ENCODE measurements around the gene SLC1A4.
"Not testable (repeated sequence)": the region's sequence is repeated elsewhere in the genome, so short reads cannot be mapped to it uniquely, and the experiment has no call there.

SLC1A4 gene

GRCh38 chr2:65032019-65032975 is 43.1 kb downstream of the SLC1A4 start:
- Histone ChIP-seq H3K4me1 (ENCODE audit: control insufficient read depth in 2 of 2, insufficient read depth in 1 of 2, low read depth in 1 of 2, low read length in 2 of 2) (peaks cover 3 to 7% of the 10 kb centered on the region in 2 donors), H3K4me3 (ENCODE audit: low read length in 2 of 2) (no peak overlapping the region), H3K18ac (ENCODE audit: low read length) (peak overlapping the region; percentile 20), H3K9me3 (replicated peaks in 1 of 2; ENCODE audit: control insufficient read depth in 2 of 2, insufficient read depth in 1 of 2, low read depth in 1 of 2, low read length in 2 of 2) (no peaks in the 10 kb centered on the region), H3K4me2 (ENCODE audit: insufficient read depth, low read length, poor library complexity, severe bottlenecking) (no peak overlapping the region), H3K27me3 (ENCODE audit: control insufficient read depth in 3 of 3, insufficient read depth in 3 of 3, low read depth in 1 of 3, low read length in 3 of 3) (no peaks in the 10 kb centered on the region), H2BK12ac (ENCODE audit: low read length) (no peak overlapping the region), H3K27ac (replicated peaks; ENCODE audit: low read length) (no peak overlapping the region), H2BK5ac (ENCODE audit: low read length) (no peak overlapping the region), H2BK120ac (ENCODE audit: low read depth, low read length) (no peak overlapping the region), H3K23ac (ENCODE audit: low read depth, low read length, poor library complexity) (peak overlapping the region; percentile 73), H2AFZ (ENCODE audit: low read length) (no peak overlapping the region), H2AK5ac (ENCODE audit: low read depth, low read length) (no peak overlapping the region), H3K79me1 (ENCODE audit: low read depth, low read length) (no peaks in the 10 kb centered on the region), H3K4ac (ENCODE audit: low read length) (no peak overlapping the region), H4K8ac (ENCODE audit: low read depth, low read length) (no peak overlapping the region), H4K91ac (ENCODE audit: low read depth, low read length, poor library complexity) (no peak overlapping the region), H3K9ac (ENCODE audit: low read depth, low read length, poor library complexity) (no peak overlapping the region), H2BK15ac (ENCODE audit: low read length) (no peak overlapping the region), H3K36me3 (replicated peaks in 1 of 2; ENCODE audit: control insufficient read depth in 2 of 2, insufficient read depth in 2 of 2, low read length in 2 of 2) (no peaks in the 10 kb centered on the region), H3K14ac (ENCODE audit: low read length) (no peak overlapping the region)
- WGBS, 2 donors (ENCODE audit: extremely low coverage in 2 of 2, insufficient read length in 2 of 2, insufficient replicate concordance in 1 of 2) = no CpG with 5 or more reads among the region's 13 CpGs
- DNase-seq (ENCODE audit: low spot score) = no peak

- Histone ChIP-seq H3K27me3 (ENCODE audit: control insufficient read depth in 3 of 3, insufficient read depth in 3 of 3, low read depth in 1 of 3, low read length in 3 of 3) (no peaks in the 10 kb centered on the region), H2BK15ac (ENCODE audit: low read length) (no peak overlapping the region), H3K27ac (replicated peaks; ENCODE audit: low read length) (no peak overlapping the region), H3K18ac (ENCODE audit: low read length) (no peak overlapping the region), H4K8ac (ENCODE audit: low read depth, low read length) (no peak overlapping the region), H2AFZ (ENCODE audit: low read length) (no peak overlapping the region), H2BK5ac (ENCODE audit: low read length) (no peak overlapping the region), H3K14ac (ENCODE audit: low read length) (no peak overlapping the region), H3K4me3 (ENCODE audit: low read length in 2 of 2) (no peak overlapping the region), H3K79me1 (ENCODE audit: low read depth, low read length) (no peaks in the 10 kb centered on the region), H3K36me3 (replicated peaks in 1 of 2; ENCODE audit: control insufficient read depth in 2 of 2, insufficient read depth in 2 of 2, low read length in 2 of 2) (no peaks in the 10 kb centered on the region), H3K4me1 (ENCODE audit: control insufficient read depth in 2 of 2, insufficient read depth in 1 of 2, low read depth in 1 of 2, low read length in 2 of 2) (peaks cover 7% of the 10 kb centered on the region in 2 donors), H2BK120ac (ENCODE audit: low read depth, low read length) (no peak overlapping the region), H3K9ac (ENCODE audit: low read depth, low read length, poor library complexity) (no peak overlapping the region), H2BK12ac (ENCODE audit: low read length) (no peak overlapping the region), H3K23ac (ENCODE audit: low read depth, low read length, poor library complexity) (no peak overlapping the region), H3K9me3 (replicated peaks in 1 of 2; ENCODE audit: control insufficient read depth in 2 of 2, insufficient read depth in 1 of 2, low read depth in 1 of 2, low read length in 2 of 2) (no peaks in the 10 kb centered on the region), H2AK5ac (ENCODE audit: low read depth, low read length) (no peak overlapping the region), H3K4me2 (ENCODE audit: insufficient read depth, low read length, poor library complexity, severe bottlenecking) (no peak overlapping the region), H3K4ac (ENCODE audit: low read length) (no peak overlapping the region), H4K91ac (ENCODE audit: low read depth, low read length, poor library complexity) (no peak overlapping the region)
- WGBS, 2 donors (ENCODE audit: extremely low coverage in 2 of 2, insufficient read length in 2 of 2, insufficient replicate concordance in 1 of 2) = no CpG with 5 or more reads among the region's 4 CpGs
- DNase-seq (ENCODE audit: low spot score) = no peak
Measured at GRCh38 chr2:65033178-65033577, 44.0 kb downstream of the SLC1A4 start.

- not testable (repeated sequence) for H2BK12ac ChIP-seq (ENCODE audit: low read length); H3K23ac ChIP-seq (ENCODE audit: low read depth, low read length, poor library complexity); H4K8ac ChIP-seq (ENCODE audit: low read depth, low read length); H2BK15ac ChIP-seq (ENCODE audit: low read length); H2BK120ac ChIP-seq (ENCODE audit: low read depth, low read length); H3K36me3 ChIP-seq (replicated peaks in 1 of 2; ENCODE audit: control insufficient read depth in 2 of 2, insufficient read depth in 2 of 2, low read length in 2 of 2); H3K9me3 ChIP-seq (replicated peaks in 1 of 2; ENCODE audit: control insufficient read depth in 2 of 2, insufficient read depth in 1 of 2, low read depth in 1 of 2, low read length in 2 of 2); H2AFZ ChIP-seq (ENCODE audit: low read length); H3K27me3 ChIP-seq (ENCODE audit: control insufficient read depth in 3 of 3, insufficient read depth in 3 of 3, low read depth in 1 of 3, low read length in 3 of 3); H3K79me1 ChIP-seq (ENCODE audit: low read depth, low read length); H3K4me1 ChIP-seq (ENCODE audit: control insufficient read depth in 2 of 2, insufficient read depth in 1 of 2, low read depth in 1 of 2, low read length in 2 of 2); H3K4me2 ChIP-seq (ENCODE audit: insufficient read depth, low read length, poor library complexity, severe bottlenecking); H3K4ac ChIP-seq (ENCODE audit: low read length); H3K27ac ChIP-seq (replicated peaks; ENCODE audit: low read length); H3K9ac ChIP-seq (ENCODE audit: low read depth, low read length, poor library complexity); H3K14ac ChIP-seq (ENCODE audit: low read length); DNase-seq (ENCODE audit: low spot score); H4K91ac ChIP-seq (ENCODE audit: low read depth, low read length, poor library complexity); H3K4me3 ChIP-seq (ENCODE audit: low read length in 2 of 2); H2BK5ac ChIP-seq (ENCODE audit: low read length); H2AK5ac ChIP-seq (ENCODE audit: low read depth, low read length); H3K18ac ChIP-seq (ENCODE audit: low read length)
- WGBS, 2 donors (ENCODE audit: extremely low coverage in 2 of 2, insufficient read length in 2 of 2, insufficient replicate concordance in 1 of 2) = no CpG with 5 or more reads among the region's 4 CpGs
Measured at GRCh38 chr2:65033667-65034066, 44.5 kb downstream of the SLC1A4 start.

- Histone ChIP-seq H3K23ac (ENCODE audit: low read depth, low read length, poor library complexity) (no peak overlapping the region), H2BK5ac (ENCODE audit: low read length) (no peak overlapping the region), H3K4ac (ENCODE audit: low read length) (no peak overlapping the region), H3K36me3 (replicated peaks in 1 of 2; ENCODE audit: control insufficient read depth in 2 of 2, insufficient read depth in 2 of 2, low read length in 2 of 2) (peaks cover 3 to 5% of the 10 kb centered on the region in 2 donors), H2BK12ac (ENCODE audit: low read length) (no peak overlapping the region), H4K8ac (ENCODE audit: low read depth, low read length) (no peak overlapping the region), H3K18ac (ENCODE audit: low read length) (no peak overlapping the region), H3K9me3 (replicated peaks in 1 of 2; ENCODE audit: control insufficient read depth in 2 of 2, insufficient read depth in 1 of 2, low read depth in 1 of 2, low read length in 2 of 2) (no peaks in the 10 kb centered on the region), H4K91ac (ENCODE audit: low read depth, low read length, poor library complexity) (no peak overlapping the region), H3K4me1 (ENCODE audit: control insufficient read depth in 2 of 2, insufficient read depth in 1 of 2, low read depth in 1 of 2, low read length in 2 of 2) (peaks cover 7% of the 10 kb centered on the region in 2 donors), H3K27ac (replicated peaks; ENCODE audit: low read length) (no peak overlapping the region), H3K4me2 (ENCODE audit: insufficient read depth, low read length, poor library complexity, severe bottlenecking) (no peak overlapping the region), H2AFZ (ENCODE audit: low read length) (no peak overlapping the region), H3K79me1 (ENCODE audit: low read depth, low read length) (no peaks in the 10 kb centered on the region), H2BK15ac (ENCODE audit: low read length) (no peak overlapping the region), H3K27me3 (ENCODE audit: control insufficient read depth in 3 of 3, insufficient read depth in 3 of 3, low read depth in 1 of 3, low read length in 3 of 3) (no peaks in the 10 kb centered on the region), H3K9ac (ENCODE audit: low read depth, low read length, poor library complexity) (no peak overlapping the region), H3K4me3 (ENCODE audit: low read length in 2 of 2) (no peak overlapping the region), H3K14ac (ENCODE audit: low read length) (no peak overlapping the region), H2BK120ac (ENCODE audit: low read depth, low read length) (no peak overlapping the region), H2AK5ac (ENCODE audit: low read depth, low read length) (no peak overlapping the region)
- no peak for DNase-seq (ENCODE audit: low spot score)
- no CpG with 5 or more reads among the region's 6 CpGs for WGBS, 2 donors (ENCODE audit: extremely low coverage in 2 of 2, insufficient read length in 2 of 2, insufficient replicate concordance in 1 of 2)
Measured at GRCh38 chr2:65035351-65035943, 46.2 kb downstream of the SLC1A4 start.
